Bronchial epithelial cell (primary cell): ENCODE data around the gene PHC1. TPM values are rescaled to one million over a fixed set of nuclear protein-coding genes. Genes with fewer than 3 reads are reported as not detected.
"Not testable (repeated sequence)": the region's sequence is repeated elsewhere in the genome, so short reads cannot be mapped to it uniquely, and the experiment has no call there.

Source experiments
- DNase-seq: peaks from one replicate; pipeline ENCODE4 v3.0.0-alpha.2; 2010; ENCODE audit warnings: low read depth
- FAIRE-seq: peaks from 2 replicates; lab custom pipeline; 2011; peaks lifted over from hg19 to GRCh38; lab: Jason Lieb, UNC
- H3K27me3 ChIP-seq: 2 replicates; pipeline ENCODE4 v1.5.1; 2011; ENCODE audit warnings: low read length; ENCODE audit not compliant: control insufficient read depth, insufficient read depth
- H3K36me3 ChIP-seq: 2 replicates; pipeline ENCODE4 v1.5.1; 2011; ENCODE audit warnings: low read length; ENCODE audit not compliant: control insufficient read depth, insufficient read depth
- H3K4me3 ChIP-seq: 2 replicates; pipeline ENCODE4 v1.5.1; 2011; ENCODE audit warnings: mild to moderate bottlenecking, low read depth, low read length, control low read depth
- CTCF ChIP-seq: IDR thresholded peaks from 2 replicates; pipeline ENCODE4 v1.5.1; 2011; ENCODE audit warnings: mild to moderate bottlenecking, moderate library complexity, low read length, control low read depth, inconsistent platforms; ENCODE audit not compliant: insufficient read depth, severe bottlenecking
- total RNA-seq: library from RNA; depleted of rRNA; stranded (reverse); fragments of >200 nt; gene quantifications from 2 replicates; pipeline ENCODE4 v1.2.1, GENCODE V29; 2014

PHC1 gene
- total RNA-seq, 1 donor from 2014 or later = 3.7 TPM

DNA sequence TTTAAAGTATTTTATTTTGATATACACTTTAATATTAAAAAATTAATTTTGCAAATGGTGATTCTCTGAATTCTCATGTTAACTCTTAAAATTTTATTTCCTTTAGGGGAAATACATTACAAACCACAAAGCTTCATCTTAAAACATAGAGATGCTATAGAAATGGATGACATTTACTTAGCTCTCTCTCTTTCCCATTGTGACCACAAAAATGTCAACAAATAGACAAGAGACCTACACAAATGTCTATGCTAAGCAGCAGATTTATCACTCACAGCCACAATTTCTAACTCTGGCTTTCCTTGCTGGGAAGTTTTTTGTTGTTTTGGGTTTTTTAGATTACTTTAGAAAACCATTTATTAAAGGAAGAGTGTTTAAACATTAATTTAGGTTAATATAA, 19.9 kb upstream of the PHC1 start:
- Histone ChIP-seq H3K4me3 (no peak overlapping the region), H3K36me3 (no peaks in the 10 kb centered on the region), H3K27me3 (no peaks in the 10 kb centered on the region)
- DNase-seq (no peak), FAIRE-seq (no peak)
- no peak for TF ChIP-seq CTCF

DNA sequence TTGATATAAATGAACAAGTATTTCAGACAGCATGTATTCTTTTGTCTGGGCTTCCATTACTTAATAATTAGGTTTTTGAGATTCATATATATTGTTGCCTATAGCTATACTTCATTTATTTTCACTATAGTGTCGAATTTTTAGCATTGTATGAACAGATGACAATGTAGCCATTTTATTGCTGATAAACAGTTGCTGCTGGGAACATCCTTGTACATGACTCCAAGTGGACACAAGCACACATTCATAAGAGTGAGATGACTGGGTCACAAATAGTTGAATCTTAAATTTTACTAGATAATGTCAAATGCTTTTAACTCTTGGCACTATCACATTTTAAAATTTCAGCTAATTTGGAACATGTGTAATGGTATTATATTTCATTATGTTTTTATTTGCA, 19.3 kb upstream of the PHC1 start:
- FAIRE-seq (no peak), DNase-seq (no peak)
- TF ChIP-seq CTCF = no peak
- Histone ChIP-seq H3K27me3 (no peaks in the 10 kb centered on the region), H3K36me3 (no peaks in the 10 kb centered on the region), H3K4me3 (no peak overlapping the region)

- H3K36me3 ChIP-seq = no peaks in the 10 kb centered on the region
- H3K27me3 ChIP-seq = no peaks in the 10 kb centered on the region
- no peak for TF ChIP-seq CTCF
- FAIRE-seq = no peak
- no peak overlapping the region for H3K4me3 ChIP-seq
- no peak for DNase-seq
These were observed 17.2 kb upstream of the PHC1 start for GRCh38 chr12:8897081-8897480.

DNA sequence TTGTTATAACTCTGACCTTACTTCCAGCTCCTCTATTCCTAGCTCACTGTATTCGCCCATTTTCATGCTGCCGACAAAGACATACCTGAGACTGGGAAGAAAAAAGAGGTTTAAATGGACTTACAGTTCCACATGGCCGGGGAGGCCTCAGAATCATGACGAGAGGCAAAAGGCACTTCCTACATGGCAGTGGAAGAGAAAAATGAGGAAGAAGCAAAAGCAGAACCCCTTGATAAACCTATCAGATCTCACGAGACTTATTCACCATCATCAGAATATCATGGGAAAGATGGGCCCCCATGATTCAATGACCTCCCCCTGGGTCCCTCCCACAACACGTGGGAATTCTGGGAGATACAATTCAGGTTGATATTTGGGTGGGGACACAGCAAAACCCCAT, 14.5 kb upstream of the PHC1 start:
- peaks cover 1% of the 10 kb centered on the region for H3K27me3 ChIP-seq
- no peak for FAIRE-seq

DNA sequence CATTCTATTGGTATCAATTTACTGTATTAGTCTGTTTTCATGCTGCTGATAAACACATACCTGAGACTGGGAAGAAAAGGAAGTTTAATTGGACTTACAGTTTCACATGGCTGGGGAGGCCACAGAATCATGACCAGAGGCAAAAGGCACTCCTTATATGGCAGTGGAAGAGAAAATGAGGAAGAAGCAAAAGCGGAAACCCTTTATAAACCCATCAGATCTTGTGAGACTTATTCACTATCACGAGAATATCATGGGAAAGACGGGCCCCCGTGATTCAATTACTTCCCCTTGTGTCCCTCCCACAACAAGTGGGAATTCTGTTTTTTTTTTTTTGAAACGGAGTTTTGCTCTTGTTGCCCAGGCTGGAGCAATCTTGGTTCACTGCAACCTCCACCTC, 11.6 kb upstream of the PHC1 start:
- H3K36me3 ChIP-seq, FAIRE-seq, H3K27me3 ChIP-seq, H3K4me3 ChIP-seq, DNase-seq: not testable (repeated sequence)

More for the DNA sequence above, 14.5 kb upstream of the PHC1 start:
- Histone ChIP-seq H3K36me3 (no peaks in the 10 kb centered on the region), H3K4me3 (no peak overlapping the region)
- no peak for DNase-seq
- no peak for TF ChIP-seq CTCF

DNA sequence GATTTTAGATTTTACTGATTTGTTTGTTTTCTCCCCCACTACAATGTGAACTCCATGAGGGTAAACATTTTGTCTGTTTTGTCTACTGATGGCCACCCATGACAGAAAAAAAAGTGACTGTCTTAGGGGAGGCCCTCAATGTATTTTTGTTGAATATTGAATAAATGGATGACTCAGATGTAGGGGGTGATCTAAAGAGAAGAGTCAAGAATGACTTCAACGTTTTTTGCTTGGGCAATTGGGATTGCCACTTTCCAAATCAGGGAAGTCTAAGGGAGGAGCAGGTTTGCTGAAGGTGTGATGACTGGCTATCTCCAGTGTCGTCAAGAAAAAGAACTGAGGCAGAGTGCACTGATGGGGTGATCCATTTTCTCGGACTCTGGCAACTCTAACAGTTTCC, 10.7 kb upstream of the PHC1 start:
- no peak for FAIRE-seq
- H3K36me3 ChIP-seq = no peaks in the 10 kb centered on the region
- no peak for TF ChIP-seq CTCF

More for the DNA sequence above, 10.7 kb upstream of the PHC1 start:
- Histone ChIP-seq H3K4me3 (no peak overlapping the region), H3K27me3 (peaks cover 1% of the 10 kb centered on the region)
- no peak for DNase-seq
